Left lung (tissue), 10 donors: ENCODE results near the gene CTSL. TPM values are rescaled to one million over a fixed set of nuclear protein-coding genes. Genes with fewer than 3 reads are reported as not detected.

Experiments used
- ATAC-seq: fragments of 200-7000 bp; cut with Tn5 transposase; one replicate; pipeline ENCODE4 v1.9.1; 2020; ENCODE audit warnings: moderate library complexity
- DNase-seq, 4 donors: peaks; one replicate each; pipeline ENCODE4 v3.0.0-alpha.2; 2013 to 2020
- H3K27ac ChIP-seq, 2 donors: fragments of 200-600 bp; sonication (generic) in 1 of 2; one replicate each; pipeline versions ENCODE4 v1.5.0 to v1.8.0; 2020 to 2021
- H3K27me3 ChIP-seq, 2 donors: fragments of 200-600 bp; sonication (generic) in 1 of 2; one replicate each; pipeline versions ENCODE4 v1.5.0 to v1.8.0; 2020 to 2021
- H3K36me3 ChIP-seq, 2 donors: fragments of 200-600 bp; sonication (generic) in 1 of 2; one replicate each; pipeline versions ENCODE4 v1.5.0 to v1.8.0; 2020 to 2021
- H3K4me1 ChIP-seq, 2 donors: fragments of 200-600 bp; one replicate each; pipeline ENCODE4 v1.8.0; 2021
- H3K4me3 ChIP-seq, 2 donors: fragments of 200-600 bp; sonication (generic) in 1 of 2; one replicate each; pipeline versions ENCODE4 v1.5.0 to v1.8.0; 2020 to 2021; ENCODE audit warnings: mild to moderate bottlenecking in 1 of 2
- H3K9me3 ChIP-seq, 2 donors: fragments of 200-600 bp; sonication (generic) in 1 of 2; one replicate each; pipeline versions ENCODE4 v1.5.0 to v1.8.0; 2020 to 2021
- intact Hi-C, 2 donors: fragments of 100-400 bp; cut with DNase I; formaldehyde crosslinking; loops; one replicate each; pipeline versions ENCODE4 v1.11.2 to v1.14.2; 2022
- polyA plus RNA-seq, 6 donors: library from polyadenylated mRNA; unstranded; fragments of 120-200 nt; gene quantifications; one replicate each; pipeline ENCODE4 v1.2.1, GENCODE V29; 2013; ENCODE audit not compliant: insufficient read length in 6 of 6
- total RNA-seq, 2 donors: library from RNA; stranded (reverse); fragmentation: NEBNext Ultra II Directional; extraction: Animal tissue kit (Norgen Biotek cat#: 25700); gene quantifications; one replicate each; pipeline ENCODE4 v1.2.1, GENCODE V29; 2021
- TF ChIP-seq, protein P1 (sequence below), 2 donors: fragments of 200-600 bp; sonication (generic) in 1 of 2; IDR thresholded peaks; one replicate each; pipeline versions ENCODE4 v1.5.0 to v1.8.0; 2021; ENCODE audit warnings: antibody characterized with exemption in 2 of 2
- donor health status: DM: no; HTN: yes; CAD: no.
- donor health status: DM: no; HTN: no; CAD: no.

Gene CTSL
- total and polyA plus RNA-seq, 8 donors: 69.6 to 565 (median 75.1) TPM

DNA sequence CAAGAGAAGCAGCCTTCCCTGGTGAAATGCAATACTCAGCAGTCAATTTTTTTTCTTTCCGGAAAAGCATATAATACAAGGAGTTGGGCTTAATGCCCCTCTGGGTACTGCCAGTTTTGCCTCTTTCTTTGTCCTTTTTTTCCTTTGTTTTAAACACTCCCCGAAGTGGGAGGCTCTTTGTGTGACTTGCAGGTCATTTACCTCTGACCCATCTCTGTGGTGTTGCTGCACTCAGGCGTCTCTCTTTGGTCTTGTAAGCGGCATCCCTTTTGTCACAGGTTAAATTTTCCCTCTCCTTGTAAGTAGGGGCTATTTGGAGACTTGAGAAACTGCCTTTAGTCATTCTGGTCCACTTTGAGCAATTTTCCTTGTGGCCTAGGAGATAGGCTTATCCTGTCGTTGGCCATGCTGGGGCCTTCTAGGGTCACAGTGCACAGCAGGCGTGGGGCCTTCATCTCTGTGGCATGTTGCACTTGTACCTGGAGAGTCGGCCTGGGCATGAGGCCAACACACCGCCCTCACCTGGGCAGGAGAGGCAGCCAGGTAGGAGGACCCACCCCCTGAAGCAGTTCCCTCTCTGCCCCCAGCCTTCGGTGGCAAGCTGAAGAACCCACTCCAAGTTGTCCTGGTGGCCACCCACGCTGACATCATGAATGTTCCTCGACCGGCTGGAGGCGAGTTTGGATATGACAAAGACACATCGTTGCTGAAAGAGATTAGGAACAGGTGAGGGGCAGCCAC is 27.7 kb upstream of the CTSL start:
- peak in 3 of 4 donors; percentile 54 to 83 (median 60) for DNase-seq
- H3K27ac ChIP-seq: no peak overlapping the region
- ATAC-seq: peak; percentile 86
- H3K27me3 ChIP-seq: no peaks in the 10 kb centered on the region
- H3K9me3 ChIP-seq: no peaks in the 10 kb centered on the region
- TF ChIP-seq, protein P1, sequence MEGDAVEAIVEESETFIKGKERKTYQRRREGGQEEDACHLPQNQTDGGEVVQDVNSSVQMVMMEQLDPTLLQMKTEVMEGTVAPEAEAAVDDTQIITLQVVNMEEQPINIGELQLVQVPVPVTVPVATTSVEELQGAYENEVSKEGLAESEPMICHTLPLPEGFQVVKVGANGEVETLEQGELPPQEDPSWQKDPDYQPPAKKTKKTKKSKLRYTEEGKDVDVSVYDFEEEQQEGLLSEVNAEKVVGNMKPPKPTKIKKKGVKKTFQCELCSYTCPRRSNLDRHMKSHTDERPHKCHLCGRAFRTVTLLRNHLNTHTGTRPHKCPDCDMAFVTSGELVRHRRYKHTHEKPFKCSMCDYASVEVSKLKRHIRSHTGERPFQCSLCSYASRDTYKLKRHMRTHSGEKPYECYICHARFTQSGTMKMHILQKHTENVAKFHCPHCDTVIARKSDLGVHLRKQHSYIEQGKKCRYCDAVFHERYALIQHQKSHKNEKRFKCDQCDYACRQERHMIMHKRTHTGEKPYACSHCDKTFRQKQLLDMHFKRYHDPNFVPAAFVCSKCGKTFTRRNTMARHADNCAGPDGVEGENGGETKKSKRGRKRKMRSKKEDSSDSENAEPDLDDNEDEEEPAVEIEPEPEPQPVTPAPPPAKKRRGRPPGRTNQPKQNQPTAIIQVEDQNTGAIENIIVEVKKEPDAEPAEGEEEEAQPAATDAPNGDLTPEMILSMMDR (IDR thresholded peaks at IDR 0.05): no peak
- peaks cover 0 to 4% of the 10 kb centered on the region in 2 donors for H3K4me1 ChIP-seq
- peaks cover 0 to 66% of the 10 kb centered on the region in 2 donors for H3K36me3 ChIP-seq
- H3K4me3 ChIP-seq: no peak overlapping the region
- intact Hi-C loops: no loop called here

DNA sequence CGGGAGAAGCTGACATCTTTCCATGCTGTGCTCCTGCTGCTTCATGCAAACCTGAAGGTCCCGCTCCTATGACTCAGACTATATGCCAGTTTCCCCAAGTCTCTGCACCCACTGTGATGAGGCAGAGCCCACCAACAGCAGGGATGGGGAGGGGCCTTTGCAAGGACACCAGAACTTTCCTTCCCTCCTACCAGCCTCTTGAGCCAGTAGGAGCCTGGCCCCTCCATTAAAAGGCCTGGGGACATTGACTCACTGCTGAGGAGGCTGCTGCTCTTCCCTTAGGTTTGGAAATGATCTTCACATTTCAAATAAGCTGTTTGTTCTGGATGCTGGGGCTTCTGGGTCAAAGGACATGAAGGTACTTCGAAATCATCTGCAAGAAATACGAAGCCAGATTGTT is 26.1 kb upstream of the CTSL start:
- intact Hi-C loops: no loop called here

GRCh38 chr9:87701491-87701890 is 24.4 kb upstream of the CTSL start:
- Histone ChIP-seq H3K4me1 (peaks cover 0 to 4% of the 10 kb centered on the region in 2 donors), H3K27ac (no peak overlapping the region), H3K36me3 (peaks cover 0 to 73% of the 10 kb centered on the region in 2 donors), H3K9me3 (no peaks in the 10 kb centered on the region), H3K4me3 (no peak overlapping the region), H3K27me3 (no peaks in the 10 kb centered on the region)
- TF ChIP-seq, protein P1 (IDR thresholded peaks at IDR 0.05): no peak
- no peak for DNase-seq
- intact Hi-C loops: no loop called here
- ATAC-seq: no peak

More for the DNA sequence above, 26.1 kb upstream of the CTSL start:
- Histone ChIP-seq H3K27me3 (no peaks in the 10 kb centered on the region), H3K27ac (no peak overlapping the region), H3K4me3 (no peak overlapping the region), H3K4me1 (peaks cover 0 to 4% of the 10 kb centered on the region in 2 donors), H3K36me3 (peaks cover 0 to 75% of the 10 kb centered on the region in 2 donors), H3K9me3 (no peaks in the 10 kb centered on the region)
- ATAC-seq: no peak
- TF ChIP-seq, protein P1 (IDR thresholded peaks at IDR 0.05): no peak
- no peak for DNase-seq

DNA sequence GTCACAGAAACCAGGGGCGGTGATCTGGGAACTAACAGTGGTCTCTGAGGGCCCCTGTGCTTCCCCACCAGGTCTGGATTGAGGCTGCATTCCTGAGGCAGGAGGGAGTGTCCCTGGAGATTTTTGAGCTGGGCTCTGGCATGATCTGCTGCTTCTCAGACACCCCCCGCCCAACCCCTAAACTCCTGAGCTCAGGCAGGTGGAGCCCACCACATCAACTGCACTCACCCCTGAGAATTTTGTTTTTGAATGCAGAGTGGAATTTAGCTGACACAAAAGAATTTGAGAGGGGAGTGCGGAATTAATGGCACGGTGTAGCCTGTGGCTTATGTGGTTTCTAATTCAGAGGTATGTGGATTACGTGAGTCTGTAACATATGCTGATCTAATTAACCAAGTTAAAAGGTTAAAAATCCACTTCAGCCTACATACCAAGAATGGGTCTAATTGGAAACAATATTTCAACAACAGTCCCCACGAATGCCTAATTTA is 23.9 kb upstream of the CTSL start:
- ATAC-seq (no peak), DNase-seq (no peak)
- Histone ChIP-seq H3K9me3 (no peaks in the 10 kb centered on the region), H3K4me3 (no peak overlapping the region), H3K36me3 (peaks cover 0 to 73% of the 10 kb centered on the region in 2 donors), H3K4me1 (peaks cover 0 to under 1% of the 10 kb centered on the region in 2 donors), H3K27me3 (no peaks in the 10 kb centered on the region), H3K27ac (no peak overlapping the region)
- intact Hi-C loops: no loop called here
- TF ChIP-seq, protein P1 (IDR thresholded peaks at IDR 0.05): no peak

- peaks cover 0 to 4% of the 10 kb centered on the region in 2 donors for H3K4me1 ChIP-seq
- DNase-seq (peak in 1 of 4 donors; percentile 50), ATAC-seq (no peak)
- no peaks in the 10 kb centered on the region for H3K27me3 ChIP-seq
- TF ChIP-seq, protein P1 (IDR thresholded peaks at IDR 0.05): no peak
- H3K4me3 ChIP-seq: no peak overlapping the region
- no peaks in the 10 kb centered on the region for H3K9me3 ChIP-seq
- H3K36me3 ChIP-seq: peaks cover 0 to 72% of the 10 kb centered on the region in 2 donors
- no peak overlapping the region for H3K27ac ChIP-seq
- intact Hi-C loops: no loop called here
Observed at GRCh38 chr9:87702921-87703320, 23.0 kb upstream of the CTSL start.
